SK-N-SH treated with all-trans-retinoic acid at 6 μM for 48 hours (cell line): ENCODE data around the gene CYBC1.

Source experiments
- ATAC-seq: fragments of 200-7000 bp; cut with Tn5 transposase; 3 replicates; pipeline ENCODE4 v1.9.1; 2020; ENCODE audit warnings: mild to moderate bottlenecking, moderate library complexity
- TF ChIP-seq, protein P1 (sequence below): fragments of 250-450 bp; sonication (Bioruptor Pico); IDR thresholded peaks from 2 replicates; pipeline ENCODE4 v1.5.1; 2020; ENCODE audit warnings: low read depth, mild to moderate bottlenecking, moderate library complexity

Gene CYBC1

GRCh38 chr17:82392941-82393340 lies 57.6 kb downstream of the CYBC1 start:
- TF ChIP-seq, protein P1, sequence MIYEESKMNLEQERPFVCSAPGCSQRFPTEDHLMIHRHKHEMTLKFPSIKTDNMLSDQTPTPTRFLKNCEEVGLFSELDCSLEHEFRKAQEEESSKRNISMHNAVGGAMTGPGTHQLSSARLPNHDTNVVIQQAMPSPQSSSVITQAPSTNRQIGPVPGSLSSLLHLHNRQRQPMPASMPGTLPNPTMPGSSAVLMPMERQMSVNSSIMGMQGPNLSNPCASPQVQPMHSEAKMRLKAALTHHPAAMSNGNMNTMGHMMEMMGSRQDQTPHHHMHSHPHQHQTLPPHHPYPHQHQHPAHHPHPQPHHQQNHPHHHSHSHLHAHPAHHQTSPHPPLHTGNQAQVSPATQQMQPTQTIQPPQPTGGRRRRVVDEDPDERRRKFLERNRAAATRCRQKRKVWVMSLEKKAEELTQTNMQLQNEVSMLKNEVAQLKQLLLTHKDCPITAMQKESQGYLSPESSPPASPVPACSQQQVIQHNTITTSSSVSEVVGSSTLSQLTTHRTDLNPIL (CRISPR knock-in tag) = no peak
- ATAC-seq = no peak
